ENCODE measurements around the gene CYP3A4.
"Not testable (repeated sequence)": the region's sequence is repeated elsewhere in the genome, so short reads cannot be mapped to it uniquely, and the experiment has no call there.

Gene CYP3A4

GRCh38 chr7:99806839-99807478, 23.0 kb upstream of the CYP3A4 start:
- no peak for TF ChIP-seq EZH2phosphoT487 (IDR thresholded peaks at IDR 0.05; ENCODE audit: borderline replicate concordance, low read length)
- TF ChIP-seq, protein P1, sequence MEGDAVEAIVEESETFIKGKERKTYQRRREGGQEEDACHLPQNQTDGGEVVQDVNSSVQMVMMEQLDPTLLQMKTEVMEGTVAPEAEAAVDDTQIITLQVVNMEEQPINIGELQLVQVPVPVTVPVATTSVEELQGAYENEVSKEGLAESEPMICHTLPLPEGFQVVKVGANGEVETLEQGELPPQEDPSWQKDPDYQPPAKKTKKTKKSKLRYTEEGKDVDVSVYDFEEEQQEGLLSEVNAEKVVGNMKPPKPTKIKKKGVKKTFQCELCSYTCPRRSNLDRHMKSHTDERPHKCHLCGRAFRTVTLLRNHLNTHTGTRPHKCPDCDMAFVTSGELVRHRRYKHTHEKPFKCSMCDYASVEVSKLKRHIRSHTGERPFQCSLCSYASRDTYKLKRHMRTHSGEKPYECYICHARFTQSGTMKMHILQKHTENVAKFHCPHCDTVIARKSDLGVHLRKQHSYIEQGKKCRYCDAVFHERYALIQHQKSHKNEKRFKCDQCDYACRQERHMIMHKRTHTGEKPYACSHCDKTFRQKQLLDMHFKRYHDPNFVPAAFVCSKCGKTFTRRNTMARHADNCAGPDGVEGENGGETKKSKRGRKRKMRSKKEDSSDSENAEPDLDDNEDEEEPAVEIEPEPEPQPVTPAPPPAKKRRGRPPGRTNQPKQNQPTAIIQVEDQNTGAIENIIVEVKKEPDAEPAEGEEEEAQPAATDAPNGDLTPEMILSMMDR (IDR thresholded peaks at IDR 0.05; ENCODE audit: low read depth, low read length, poor library complexity, severe bottlenecking) = no peak
- H3K27me3 ChIP-seq (ENCODE audit: control insufficient read depth, low read length) = no peaks in the 10 kb centered on the region
- no peaks in the 10 kb centered on the region for H3F3A ChIP-seq (ENCODE audit: control insufficient read depth, insufficient read depth)
- H3K9me2 ChIP-seq (replicated peaks; ENCODE audit: control insufficient read depth, low read length) = no peaks in the 10 kb centered on the region
- H3K4me2 ChIP-seq (ENCODE audit: low read length) = no peak overlapping the region
- no peaks in the 10 kb centered on the region for H3K4me1 ChIP-seq (ENCODE audit: control insufficient read depth, low read length)
- peaks cover 6% of the 10 kb centered on the region; the same call in 1 of the 2 replicates for H3K9me3 ChIP-seq (ENCODE audit: control insufficient read depth, insufficient read depth, low read length)
- H3K79me2 ChIP-seq (ENCODE audit: control insufficient read depth, low read length) = no peaks in the 10 kb centered on the region
- H3K4me3 ChIP-seq (ENCODE audit: low read length) = no peak overlapping the region
- H3K36me3 ChIP-seq (ENCODE audit: control insufficient read depth, low read length) = no peaks in the 10 kb centered on the region
- no peaks in the 10 kb centered on the region for H4K20me1 ChIP-seq (ENCODE audit: control insufficient read depth, insufficient read depth, low read depth, low read length)
- no peak overlapping the region for H3K27ac ChIP-seq (ENCODE audit: low read depth, low read length)

DNA sequence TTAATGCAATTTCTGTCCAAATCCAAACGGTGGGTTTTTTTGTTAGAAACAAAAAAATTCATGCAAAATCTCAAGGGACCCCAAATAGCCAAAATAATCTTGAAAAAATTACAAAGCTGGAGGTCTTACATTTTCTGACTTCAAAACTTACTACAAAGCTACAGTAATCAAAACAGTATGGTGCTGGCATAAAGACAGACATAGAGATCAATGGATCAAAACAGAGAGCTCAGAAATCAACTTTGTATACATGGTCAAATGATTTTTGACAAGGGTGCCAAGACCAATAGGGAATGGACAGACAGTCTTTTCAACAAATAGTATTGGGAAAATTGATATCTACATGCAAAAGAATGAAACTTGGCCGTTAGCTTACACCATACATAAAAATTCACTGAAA, 21.7 kb upstream of the CYP3A4 start:
- Histone ChIP-seq H3K4me3 (ENCODE audit: low read length) (no peak overlapping the region), H3K9me2 (replicated peaks; ENCODE audit: control insufficient read depth, low read length) (no peaks in the 10 kb centered on the region), H3K79me2 (ENCODE audit: control insufficient read depth, low read length) (no peaks in the 10 kb centered on the region), H3K36me3 (ENCODE audit: control insufficient read depth, low read length) (no peaks in the 10 kb centered on the region), H4K20me1 (ENCODE audit: control insufficient read depth, insufficient read depth, low read depth, low read length) (no peaks in the 10 kb centered on the region), H3K27ac (ENCODE audit: low read depth, low read length) (no peak overlapping the region), H3F3A (ENCODE audit: control insufficient read depth, insufficient read depth) (no peaks in the 10 kb centered on the region), H3K9me3 (ENCODE audit: control insufficient read depth, insufficient read depth, low read length) (peaks cover 6% of the 10 kb centered on the region; the same call in 1 of the 2 replicates), H3K27me3 (ENCODE audit: control insufficient read depth, low read length) (no peaks in the 10 kb centered on the region), H3K4me1 (ENCODE audit: control insufficient read depth, low read length) (no peaks in the 10 kb centered on the region), H3K4me2 (ENCODE audit: low read length) (no peak overlapping the region)
- TF ChIP-seq, protein P1 (IDR thresholded peaks at IDR 0.05; ENCODE audit: low read depth, low read length, poor library complexity, severe bottlenecking) = no peak
- no peak for TF ChIP-seq EZH2phosphoT487 (IDR thresholded peaks at IDR 0.05; ENCODE audit: borderline replicate concordance, low read length)

DNA sequence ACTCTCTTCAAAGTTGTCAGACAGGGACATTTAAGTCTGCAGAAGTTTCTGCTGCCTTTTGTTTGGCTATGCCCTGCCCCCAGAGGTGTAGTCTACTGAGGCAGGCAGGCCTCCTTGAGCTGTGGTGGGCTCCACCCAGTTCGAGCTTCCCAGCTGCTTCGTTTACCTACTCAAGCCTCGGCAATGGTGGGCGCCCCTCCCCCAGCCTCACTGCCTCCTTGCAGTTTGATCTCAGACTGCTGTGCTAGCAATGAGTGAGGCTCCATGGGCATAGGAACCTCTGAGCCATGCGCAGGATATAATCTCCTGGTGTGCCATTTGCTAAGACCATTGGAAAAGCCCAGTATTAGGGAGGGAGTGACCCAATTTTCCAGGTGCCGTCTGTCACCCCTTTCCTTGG, 19.1 kb upstream of the CYP3A4 start:
- not testable (repeated sequence) for H3K9me2 ChIP-seq (replicated peaks; ENCODE audit: control insufficient read depth, low read length); H3F3A ChIP-seq (ENCODE audit: control insufficient read depth, insufficient read depth); H3K79me2 ChIP-seq (ENCODE audit: control insufficient read depth, low read length); H3K9me3 ChIP-seq (ENCODE audit: control insufficient read depth, insufficient read depth, low read length); H3K27me3 ChIP-seq (ENCODE audit: control insufficient read depth, low read length); H3K4me2 ChIP-seq (ENCODE audit: low read length); H3K4me3 ChIP-seq (ENCODE audit: low read length); H3K4me1 ChIP-seq (ENCODE audit: control insufficient read depth, low read length); H4K20me1 ChIP-seq (ENCODE audit: control insufficient read depth, insufficient read depth, low read depth, low read length); H3K36me3 ChIP-seq (ENCODE audit: control insufficient read depth, low read length); H3K27ac ChIP-seq (ENCODE audit: low read depth, low read length)

- H3K9me2 ChIP-seq (replicated peaks; ENCODE audit: control insufficient read depth, low read length); H3K9me3 ChIP-seq (ENCODE audit: control insufficient read depth, insufficient read depth, low read length); H3K36me3 ChIP-seq (ENCODE audit: control insufficient read depth, low read length); H3K27me3 ChIP-seq (ENCODE audit: control insufficient read depth, low read length); H3K4me3 ChIP-seq (ENCODE audit: low read length); H3K4me2 ChIP-seq (ENCODE audit: low read length); H3K27ac ChIP-seq (ENCODE audit: low read depth, low read length); H3K4me1 ChIP-seq (ENCODE audit: control insufficient read depth, low read length); H4K20me1 ChIP-seq (ENCODE audit: control insufficient read depth, insufficient read depth, low read depth, low read length); H3F3A ChIP-seq (ENCODE audit: control insufficient read depth, insufficient read depth); H3K79me2 ChIP-seq (ENCODE audit: control insufficient read depth, low read length): not testable (repeated sequence)
These were observed 17.4 kb upstream of the CYP3A4 start for GRCh38 chr7:99801407-99801806.
